ENCODE results near the gene FCN2.

Gene FCN2

DNA sequence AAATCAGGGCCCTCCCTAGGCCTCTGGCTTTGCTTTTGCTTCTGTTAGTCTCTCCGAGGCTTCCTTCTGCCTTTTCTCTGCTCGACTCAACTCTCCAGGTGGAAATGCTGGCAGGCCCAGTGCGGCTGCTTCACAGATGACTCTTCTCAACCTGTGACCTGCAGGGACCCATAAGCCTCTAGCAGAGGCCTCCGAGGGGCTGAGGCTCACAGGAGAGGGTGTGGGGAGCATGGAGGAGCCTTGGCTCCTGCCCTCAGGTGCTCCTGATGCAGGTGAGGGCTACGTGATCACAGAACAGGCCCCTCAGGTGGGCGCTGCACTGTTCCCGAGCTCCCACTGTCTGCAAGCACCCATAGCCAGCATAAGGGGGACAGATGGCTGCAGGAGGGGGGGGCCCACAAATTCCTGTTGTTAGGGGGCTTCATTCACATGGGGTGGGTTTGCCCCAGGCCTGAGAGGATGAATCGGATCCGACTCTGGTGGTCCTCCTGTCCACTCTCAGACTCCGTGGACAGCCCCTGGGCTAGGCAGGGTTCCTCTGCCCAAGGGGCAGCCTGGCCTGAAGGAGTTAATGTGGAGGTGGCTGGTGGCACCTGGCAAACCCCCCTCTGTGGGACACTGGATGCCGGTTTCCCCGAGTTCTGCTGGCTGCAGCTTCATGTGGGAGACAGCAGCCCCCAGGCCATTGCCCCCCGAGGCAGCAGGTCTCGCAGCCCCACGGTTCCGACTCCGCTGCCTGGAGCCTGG is 10.9 kb upstream of the FCN2 start:
- no peak for DNase-seq (ENCODE audit: low spot score)

DNA sequence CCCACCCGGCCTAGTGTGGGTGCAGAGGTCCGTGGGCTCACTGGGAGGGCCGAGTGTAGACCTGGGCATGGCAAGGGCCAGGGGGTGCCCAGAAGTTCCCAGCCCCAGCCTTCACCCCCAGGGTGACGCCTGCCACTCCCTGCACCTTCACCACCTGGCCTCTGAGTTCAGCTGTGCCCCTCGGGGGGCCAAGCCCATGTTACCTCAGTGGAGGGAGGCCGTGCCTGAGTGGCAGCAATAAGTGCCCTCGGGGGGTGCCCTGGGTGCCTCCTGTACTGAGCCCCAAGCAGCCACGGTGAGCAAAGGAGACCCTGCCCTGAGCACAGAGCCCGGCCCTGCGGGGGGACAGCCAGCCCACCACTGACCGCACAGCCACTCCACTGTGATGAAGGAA is 10.3 kb upstream of the FCN2 start:
- no peak for DNase-seq (ENCODE audit: low spot score)

DNA sequence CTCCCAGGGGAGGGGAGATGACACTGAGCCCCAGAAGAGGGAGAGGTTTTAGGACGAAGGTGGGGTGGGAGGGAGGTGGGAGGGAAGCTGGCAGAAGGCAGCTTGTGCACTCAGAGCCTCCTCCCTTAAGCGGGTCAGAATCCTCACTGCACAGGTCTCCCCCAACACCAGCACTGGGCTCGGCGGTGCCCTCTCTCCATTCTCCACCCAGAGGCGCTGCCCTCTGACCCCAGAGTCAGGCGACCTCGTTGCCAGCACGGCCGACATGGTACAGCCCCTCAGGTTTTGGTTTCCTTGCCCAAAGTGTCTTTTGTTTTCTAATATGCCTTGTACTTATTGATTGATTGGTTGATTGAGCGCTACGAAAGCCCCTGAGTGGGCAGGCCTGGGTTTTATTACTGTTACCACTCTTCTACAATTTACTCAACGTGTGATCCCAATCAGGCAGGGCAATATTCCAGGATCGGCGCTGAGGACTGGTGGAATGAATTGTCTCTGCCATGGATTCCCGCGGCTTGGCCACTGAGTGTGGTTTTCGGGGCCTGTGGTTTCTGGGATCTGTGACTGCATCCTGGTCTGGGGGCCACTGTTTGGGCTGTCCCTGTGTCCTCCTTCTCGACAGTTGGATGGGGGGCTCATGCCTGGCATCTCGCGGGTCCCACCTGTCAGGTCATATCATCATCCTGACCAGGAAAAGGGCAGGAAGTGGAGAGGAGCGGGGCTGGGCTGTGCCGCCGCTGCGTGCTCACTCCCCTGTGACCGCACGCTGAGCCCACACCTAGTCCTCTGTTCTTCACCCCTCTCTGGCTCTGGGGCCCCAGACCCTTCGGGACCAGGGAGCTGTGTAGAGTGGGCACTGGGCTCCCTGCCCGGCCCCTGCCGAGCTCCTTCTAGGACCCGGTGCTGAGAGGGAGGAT is 9.6 kb upstream of the FCN2 start:
- DNase-seq (ENCODE audit: low spot score), result no peak

- DNase-seq (ENCODE audit: low spot score), result no peak
These were observed 8.8 kb upstream of the FCN2 start for GRCh38 chr9:134871697-134872340.

DNA sequence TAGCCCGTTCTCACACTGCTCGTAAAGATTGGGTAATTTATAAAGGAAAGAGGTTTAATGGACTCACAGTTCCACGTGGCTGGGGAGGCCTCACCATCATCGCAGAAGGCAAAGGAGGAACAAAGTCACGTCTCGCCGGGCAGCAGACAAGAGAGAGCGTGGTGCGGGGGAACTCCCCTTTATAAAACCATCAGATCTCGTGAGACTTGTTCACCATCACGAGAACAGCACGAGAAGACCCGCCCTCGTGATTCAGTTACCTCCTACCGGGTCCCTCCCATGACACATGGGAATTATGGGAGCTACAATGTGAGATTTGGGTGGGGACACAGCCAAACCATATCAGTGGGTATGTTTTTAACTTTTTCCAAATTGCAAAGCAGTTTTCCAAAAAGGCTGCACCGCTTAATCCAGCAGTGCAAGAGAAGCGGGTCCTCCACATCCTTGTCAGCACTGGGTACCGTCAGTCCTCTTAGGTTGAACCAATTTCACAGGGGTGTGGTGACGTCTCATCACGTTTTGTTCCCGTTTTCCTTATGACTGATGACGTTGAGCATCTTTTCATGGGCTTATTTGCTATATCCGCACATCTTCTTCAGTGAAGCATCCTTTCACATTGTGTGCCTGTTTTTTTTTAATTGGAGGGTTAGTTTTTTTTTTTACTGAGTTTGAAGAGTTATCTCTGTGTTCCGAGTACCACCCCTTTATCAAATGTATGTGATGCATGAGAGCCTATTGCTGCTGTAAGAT is 8.0 kb upstream of the FCN2 start:
- DNase-seq (ENCODE audit: low spot score), result no peak

DNA sequence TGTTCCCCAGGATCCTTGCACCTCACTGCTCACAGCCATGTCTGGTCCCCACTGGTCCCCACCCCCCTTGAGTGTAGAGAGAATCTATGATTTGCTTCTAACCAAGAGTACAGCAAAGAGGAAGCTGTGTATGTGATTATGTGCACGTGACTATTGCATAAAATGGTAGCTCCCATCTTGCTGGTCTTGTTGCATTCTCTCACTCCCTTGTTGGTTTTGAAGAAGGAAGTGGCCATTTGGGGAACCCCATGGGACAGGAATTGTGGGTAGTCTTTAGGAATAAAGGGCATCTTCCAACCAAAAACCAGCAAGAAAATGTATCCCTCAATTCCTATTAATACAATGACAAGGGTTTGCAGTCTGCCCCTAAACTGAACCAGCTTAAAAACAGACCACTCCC is 5.2 kb upstream of the FCN2 start:
- DNase-seq (ENCODE audit: low spot score), result no peak

DNA sequence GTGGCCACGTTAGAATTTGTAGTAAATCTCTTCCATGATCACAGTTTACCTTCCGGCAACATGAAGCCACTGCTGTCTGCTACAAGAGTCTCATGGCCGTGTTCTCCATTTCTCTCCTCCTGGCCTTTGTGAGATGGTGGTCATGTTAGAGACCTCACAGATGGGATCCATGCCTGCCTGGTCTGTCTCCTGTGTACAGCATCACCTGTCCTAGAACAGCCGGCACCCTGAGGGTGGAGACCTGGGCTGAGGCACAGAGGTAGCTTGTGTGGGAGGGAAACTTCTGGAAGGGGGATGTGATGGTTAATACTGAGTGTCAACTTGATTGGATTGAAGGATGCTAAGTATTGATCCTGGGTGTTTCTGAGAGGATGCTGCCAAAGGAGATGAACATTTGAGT is 3.1 kb upstream of the FCN2 start:
- no peak for DNase-seq (ENCODE audit: low spot score)

DNA sequence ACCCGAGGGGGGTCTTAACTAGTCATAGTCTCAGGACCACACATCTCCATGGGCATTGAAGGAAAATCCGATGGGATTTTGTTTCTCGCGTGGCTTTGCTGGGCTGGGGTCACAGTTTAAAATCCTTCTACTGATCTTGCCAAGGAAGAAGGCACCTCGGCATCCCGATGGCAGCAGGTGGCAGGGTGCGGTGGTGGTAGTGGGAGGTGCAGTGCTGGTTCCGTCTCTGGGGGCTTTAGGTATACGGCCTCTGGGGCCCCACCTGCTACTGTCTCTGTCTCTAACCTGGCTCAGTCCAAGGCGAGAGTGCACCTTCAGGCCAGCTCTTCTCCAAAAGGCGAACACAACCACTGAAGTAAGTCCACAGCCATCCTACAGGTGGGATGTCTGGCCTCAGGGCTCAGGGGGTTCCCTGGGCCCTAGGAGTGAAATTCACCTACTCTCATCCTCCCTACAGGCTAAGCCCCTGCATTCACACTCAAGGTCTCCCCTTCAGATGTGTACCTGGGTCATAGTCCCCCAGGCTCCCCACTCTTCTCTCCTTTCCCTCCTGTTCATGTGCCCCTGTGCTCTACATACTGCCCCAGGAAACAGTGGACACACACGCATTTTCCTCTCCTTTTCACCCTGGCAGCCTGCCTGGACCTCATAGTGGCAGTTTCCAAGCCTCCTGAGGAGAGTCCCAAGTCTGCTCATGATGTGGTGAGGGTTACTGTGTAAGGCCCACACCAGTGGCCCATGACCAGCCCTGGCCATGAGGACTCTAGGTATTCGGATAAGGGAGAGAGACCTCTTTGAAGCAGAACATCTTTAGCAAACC is 736 bp upstream of the FCN2 start:
- DNase-seq (ENCODE audit: low spot score), result no peak

- no peak for DNase-seq (ENCODE audit: low spot score)
These were observed 682 bp downstream of the FCN2 start for GRCh38 chr9:134881313-134881670.

DNA sequence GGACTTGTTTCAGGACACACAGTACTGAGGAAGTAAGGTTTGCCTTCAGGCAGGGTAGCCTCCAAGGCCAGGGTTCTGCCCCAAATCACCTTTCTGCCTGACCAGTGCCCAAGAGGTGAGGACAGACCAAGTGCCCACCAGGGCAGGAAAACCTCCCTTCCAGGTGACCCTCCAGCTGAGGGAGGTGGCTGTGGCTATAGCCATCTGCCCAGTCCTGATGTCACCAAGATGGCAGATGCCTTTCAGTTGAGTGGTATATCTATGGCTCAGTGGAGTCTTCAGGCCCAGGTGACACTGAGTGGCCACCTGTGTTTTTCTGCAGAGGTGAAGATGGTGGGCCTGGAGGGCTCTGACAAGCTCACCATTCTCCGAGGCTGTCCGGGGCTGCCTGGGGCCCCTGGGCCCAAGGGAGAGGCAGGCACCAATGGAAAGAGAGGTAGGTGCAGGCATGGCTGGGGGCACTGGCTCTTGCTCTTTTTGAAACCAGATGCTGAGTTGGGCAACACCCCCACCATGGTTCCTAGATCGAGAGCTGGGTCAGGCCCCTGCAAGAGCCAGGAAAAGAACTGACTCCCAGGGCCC is 1.7 kb downstream of the FCN2 start:
- no peak for DNase-seq (ENCODE audit: low spot score)

- no peak for DNase-seq (ENCODE audit: low spot score)
These were observed 2.6 kb downstream of the FCN2 start for GRCh38 chr9:134883040-134883782.

DNA sequence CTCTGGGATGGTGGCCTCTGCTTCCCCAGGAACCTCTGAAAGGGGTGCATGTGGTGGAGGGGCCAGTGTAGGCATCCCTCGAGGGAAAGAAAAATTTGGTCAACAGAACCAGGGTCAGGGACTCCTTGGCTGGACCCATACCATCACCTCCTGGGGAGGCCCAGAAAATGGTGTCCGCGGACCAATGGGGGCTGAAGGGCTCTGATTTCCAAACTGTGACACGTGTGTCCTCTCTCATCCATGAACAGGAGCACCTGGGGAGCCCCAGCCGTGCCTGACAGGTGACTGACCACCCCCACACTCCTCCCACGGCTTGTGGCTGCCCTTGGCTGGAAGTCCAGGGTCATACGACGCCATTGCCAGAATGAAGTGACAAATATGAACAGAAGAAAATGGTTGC is 3.9 kb downstream of the FCN2 start:
- DNase-seq (ENCODE audit: low spot score), result no peak

DNA sequence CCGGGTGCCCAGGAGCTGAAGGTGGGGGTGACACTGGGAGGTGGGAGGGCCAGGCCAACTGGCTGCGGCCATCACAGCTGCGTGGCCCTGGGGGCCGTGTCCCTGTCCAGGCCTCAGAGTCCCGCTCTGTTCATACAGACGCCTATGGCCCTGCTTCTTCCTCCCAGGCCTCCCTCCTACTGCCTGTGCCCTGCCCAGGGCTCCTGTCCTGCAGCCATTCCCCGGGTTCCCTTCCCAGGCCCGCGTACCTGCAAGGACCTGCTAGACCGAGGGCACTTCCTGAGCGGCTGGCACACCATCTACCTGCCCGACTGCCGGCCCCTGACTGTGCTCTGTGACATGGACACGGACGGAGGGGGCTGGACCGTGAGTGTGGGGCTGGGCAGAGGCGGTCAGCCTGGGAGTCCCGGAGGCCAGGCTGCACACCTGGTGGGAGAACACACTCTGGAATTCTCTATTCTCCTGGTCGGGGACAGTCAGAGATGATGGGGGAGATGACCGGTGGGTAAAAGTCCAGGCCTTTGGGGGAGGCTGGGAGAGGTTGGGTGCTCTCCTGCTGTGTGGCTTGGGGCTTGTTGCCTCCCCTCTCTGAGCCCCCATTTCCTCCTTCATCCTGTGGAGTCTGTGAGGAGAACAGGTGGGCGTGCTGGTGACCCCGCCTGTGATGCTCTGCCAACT is 4.5 kb downstream of the FCN2 start:
- DNase-seq (ENCODE audit: low spot score), result no peak

DNA sequence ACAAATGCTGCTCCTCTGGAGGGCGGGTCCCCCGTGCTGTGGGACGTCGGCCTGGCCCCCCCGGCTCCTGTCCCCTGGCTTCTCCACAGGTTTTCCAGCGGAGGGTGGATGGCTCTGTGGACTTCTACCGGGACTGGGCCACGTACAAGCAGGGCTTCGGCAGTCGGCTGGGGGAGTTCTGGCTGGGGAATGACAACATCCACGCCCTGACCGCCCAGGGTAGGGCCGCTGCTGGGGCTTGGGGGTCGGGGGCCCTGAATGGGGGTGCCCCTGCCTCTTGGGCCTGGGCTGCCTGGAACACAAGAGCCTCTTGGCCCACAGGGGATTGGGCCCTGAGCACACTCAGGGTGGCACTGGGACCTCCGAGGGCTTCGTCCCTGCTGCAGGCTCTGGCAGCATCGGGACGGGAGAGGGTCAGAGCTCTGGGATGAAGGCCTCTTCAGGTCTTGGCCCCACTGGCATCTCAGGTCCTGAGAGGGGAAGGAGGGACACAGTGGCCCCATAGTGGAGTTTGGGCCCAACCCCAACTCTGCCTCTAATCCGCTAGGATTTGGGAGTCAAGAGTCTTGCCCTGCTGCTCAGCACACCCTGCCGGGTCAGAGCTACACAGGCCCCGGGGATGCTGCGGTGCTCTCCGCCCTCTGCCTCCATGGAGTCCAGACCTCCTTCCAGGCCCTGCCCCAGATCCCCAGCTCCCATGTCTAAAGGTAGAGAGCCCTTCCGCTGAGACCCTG is 5.2 kb downstream of the FCN2 start:
- no peak for DNase-seq (ENCODE audit: low spot score)

DNA sequence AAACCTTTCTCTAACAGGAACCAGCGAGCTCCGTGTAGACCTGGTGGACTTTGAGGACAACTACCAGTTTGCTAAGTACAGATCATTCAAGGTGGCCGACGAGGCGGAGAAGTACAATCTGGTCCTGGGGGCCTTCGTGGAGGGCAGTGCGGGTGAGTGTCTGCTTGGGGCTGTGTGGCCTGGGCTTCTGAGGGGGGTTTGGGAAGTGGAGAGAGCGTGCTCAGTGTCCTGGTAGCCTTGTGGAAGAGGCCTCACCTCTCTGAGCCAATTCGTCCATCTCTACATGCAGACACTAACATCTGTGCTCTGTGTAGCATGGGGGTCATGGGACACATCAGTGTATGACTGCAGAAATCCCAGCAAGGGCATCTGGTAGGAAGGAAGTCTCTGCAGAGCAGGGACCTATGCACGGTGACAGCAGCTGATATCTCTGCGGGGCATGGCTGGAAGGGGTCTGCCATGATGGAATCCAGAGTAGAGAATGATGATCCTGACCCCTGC is 5.9 kb downstream of the FCN2 start:
- DNase-seq (ENCODE audit: low spot score), result no peak

DNA sequence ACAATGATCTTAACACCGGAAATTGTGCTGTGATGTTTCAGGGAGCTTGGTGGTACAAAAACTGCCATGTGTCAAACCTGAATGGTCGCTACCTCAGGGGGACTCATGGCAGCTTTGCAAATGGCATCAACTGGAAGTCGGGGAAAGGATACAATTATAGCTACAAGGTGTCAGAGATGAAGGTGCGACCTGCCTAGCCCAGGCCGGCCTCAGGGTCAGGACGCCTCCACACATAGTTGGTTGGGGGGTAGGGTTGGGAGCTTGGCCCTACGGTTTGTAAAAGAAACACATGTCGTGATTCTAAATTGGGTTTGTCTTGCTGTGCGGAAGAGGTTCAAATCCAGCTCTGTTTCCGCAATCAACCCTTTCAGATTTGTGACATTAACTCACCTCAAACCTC is 6.6 kb downstream of the FCN2 start:
- no peak for DNase-seq (ENCODE audit: low spot score)

GRCh38 chr9:134887686-134888602 is 7.3 kb downstream of the FCN2 start:
- no peak for DNase-seq (ENCODE audit: low spot score)

Measured in germinal center (tissue), 1 donor.